NCI-H345 treated with DMSO at 0.1 percent for 48 hours (cell line): ENCODE measurements around the gene CHD5.

ENCODE experiments used
- DNase-seq: peaks from one replicate; lab custom pipeline; 2025; ENCODE audit not compliant: unreplicated experiment; lab: John Stamatoyannopoulos, UW

Gene CHD5

GRCh38 chr1:6157132-6157527 lies 23.0 kb downstream of the CHD5 start:
- DNase-seq, result no peak

- no peak for DNase-seq
Observed at GRCh38 chr1:6154525-6155319, 25.4 kb downstream of the CHD5 start.

- no peak for DNase-seq
Observed at GRCh38 chr1:6152882-6153281, 27.2 kb downstream of the CHD5 start.

- DNase-seq, result no peak
Observed at GRCh38 chr1:6152181-6152580, 27.9 kb downstream of the CHD5 start.

DNA sequence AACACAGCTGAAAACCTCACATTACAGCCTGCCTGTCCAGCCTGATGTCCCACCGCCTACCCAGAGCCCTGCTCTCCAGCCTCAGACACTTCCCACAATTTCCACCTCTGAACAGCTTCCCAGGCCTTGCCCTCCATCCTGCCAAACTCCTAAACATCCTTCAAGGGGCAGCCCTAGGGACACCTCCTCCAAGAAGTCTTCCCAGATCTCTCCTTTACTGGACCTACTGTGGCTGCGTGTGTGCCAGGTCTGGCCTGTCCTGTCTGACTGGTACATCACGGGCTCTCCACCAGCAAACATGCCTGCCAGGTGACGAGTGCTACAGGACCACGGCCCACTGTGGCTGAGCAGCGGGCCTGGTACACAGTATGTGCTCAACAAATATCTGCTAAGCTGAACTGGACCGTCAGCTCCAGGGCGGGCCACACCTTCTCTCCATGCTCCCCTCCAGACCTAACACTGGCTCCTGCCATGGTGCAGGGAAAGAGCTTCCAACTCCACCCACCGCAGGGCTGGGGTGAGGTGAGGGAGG lies 28.8 kb downstream of the CHD5 start:
- DNase-seq, result no peak

GRCh38 chr1:6150006-6150938 lies 29.8 kb downstream of the CHD5 start:
- no peak for DNase-seq

DNA sequence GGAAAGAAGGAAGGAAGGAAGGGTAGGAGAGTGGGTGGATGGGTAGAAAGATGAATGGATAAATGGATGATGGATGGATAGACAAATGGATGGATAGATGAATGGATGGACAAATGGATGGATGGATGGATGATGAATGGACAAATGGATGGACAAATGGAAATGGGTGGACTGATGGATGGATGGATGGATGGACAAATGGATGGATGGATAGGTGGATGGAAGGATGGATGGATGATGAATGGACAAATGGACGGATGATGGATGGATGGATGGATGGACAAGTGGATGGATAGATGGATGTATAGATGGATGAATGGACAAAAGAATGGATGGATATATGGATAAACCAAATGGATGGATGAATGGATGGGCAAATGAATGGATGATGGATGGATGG lies 30.5 kb downstream of the CHD5 start:
- no peak for DNase-seq

GRCh38 chr1:6148497-6149241 lies 31.5 kb downstream of the CHD5 start:
- no peak for DNase-seq

DNA sequence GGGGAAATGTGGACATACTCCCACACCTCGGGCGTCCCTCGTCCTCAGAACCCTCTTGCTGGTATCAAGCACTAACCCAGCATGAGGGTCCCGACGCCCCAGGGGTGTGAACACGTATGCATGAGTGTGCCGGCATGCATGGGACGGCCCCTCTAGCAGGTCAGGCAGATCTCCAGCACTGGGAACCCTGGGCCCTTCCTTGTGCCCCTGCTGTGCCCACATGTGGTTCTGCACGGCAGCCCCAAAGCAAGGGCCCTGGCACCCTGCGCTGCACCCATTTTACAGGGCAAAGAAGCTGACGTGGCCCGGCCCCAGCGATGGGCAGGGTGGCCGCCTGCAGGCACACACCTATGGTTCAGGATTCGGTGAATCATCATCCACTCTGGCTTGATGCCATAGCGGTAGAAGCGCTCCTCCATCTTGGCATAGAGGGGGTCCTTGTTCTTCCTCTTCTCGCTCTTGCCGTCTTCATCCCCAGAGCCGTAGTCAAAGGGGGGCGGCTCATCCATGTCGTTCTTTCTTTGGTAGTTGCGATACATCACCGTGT lies 34.2 kb downstream of the CHD5 start:
- DNase-seq, result no peak

DNA sequence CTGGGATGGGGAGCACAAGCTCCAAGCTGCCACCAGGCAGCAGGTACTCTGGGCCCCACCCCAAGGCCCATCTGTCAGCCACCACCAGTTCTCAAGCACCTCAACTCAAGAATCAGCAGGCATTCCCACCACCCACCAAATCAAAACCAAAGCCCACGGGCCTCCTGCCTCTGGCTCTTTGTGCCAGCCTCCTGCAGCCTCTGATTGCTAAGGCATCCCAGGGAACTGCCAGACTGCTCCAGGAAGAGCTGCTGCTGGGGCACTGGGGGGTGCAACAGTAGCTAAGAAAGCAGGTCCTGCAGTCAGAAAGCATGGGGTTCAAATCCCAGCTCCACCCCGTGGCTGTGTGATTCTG lies 34.7 kb downstream of the CHD5 start:
- DNase-seq, result no peak

DNA sequence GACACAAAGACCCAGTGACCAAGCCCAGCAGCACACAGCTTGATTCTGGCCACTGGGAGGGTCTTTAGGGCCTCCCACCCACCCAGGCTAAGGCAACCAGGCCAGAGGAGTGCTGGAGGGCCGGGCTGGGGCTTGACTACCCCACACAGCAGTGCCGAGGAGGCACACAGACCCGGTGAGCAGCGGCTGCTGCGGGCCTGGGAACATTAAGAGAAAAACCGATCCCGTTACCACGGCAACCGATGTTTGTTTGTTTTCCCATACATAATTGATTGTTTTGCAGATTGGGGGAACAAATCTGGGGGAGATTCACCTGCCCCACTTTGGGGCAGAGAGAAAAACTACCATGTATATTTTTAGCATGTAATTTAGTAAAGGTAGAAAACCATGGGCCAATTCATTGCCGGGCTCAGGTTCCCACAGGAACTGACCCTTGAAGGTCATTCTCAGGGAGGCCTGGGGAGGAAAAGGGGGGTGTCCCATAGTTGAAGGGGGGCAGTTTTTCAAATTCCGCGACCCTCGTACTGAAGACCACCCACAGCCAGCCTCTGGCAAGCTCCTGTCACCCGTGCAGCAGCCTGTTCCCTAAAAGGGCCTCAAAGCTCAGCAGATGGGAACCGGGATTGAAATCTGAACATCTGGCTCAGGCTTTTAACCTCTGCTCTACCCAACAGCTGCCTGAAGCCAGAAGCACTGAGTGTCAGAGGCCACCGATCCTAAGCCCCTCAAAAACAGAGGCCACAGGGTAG lies 35.3 kb downstream of the CHD5 start:
- DNase-seq, result no peak

GRCh38 chr1:6144175-6144574 lies 35.9 kb downstream of the CHD5 start:
- no peak for DNase-seq

GRCh38 chr1:6143395-6143794 lies 36.7 kb downstream of the CHD5 start:
- no peak for DNase-seq

- no peak for DNase-seq
Observed at GRCh38 chr1:6142734-6143133, 37.4 kb downstream of the CHD5 start.

- DNase-seq, result no peak
Observed at GRCh38 chr1:6142036-6142621, 38.0 kb downstream of the CHD5 start.

GRCh38 chr1:6141592-6141991 lies 38.5 kb downstream of the CHD5 start:
- DNase-seq, result no peak

DNA sequence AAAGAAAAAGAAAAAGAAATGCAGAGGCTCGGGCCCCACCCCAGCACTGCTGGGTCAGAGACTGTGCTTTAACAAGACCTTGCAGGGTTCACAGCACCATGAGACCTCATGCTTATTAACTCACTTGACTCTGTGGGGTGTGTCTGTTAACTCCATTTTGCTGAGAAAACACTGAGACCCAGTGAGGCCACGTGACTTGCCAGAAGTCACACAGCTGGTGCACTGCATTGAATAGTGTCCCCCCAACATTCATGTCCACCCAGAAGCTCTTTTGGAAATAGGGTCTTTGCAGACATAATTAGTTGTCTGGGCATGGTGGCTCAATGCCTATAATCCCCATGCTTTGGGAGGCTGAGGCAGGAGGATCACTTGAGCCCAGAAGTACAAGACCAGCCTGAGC lies 39.7 kb downstream of the CHD5 start:
- no peak for DNase-seq

GRCh38 chr1:6137758-6138157 lies 42.4 kb downstream of the CHD5 start:
- no peak for DNase-seq

- no peak for DNase-seq
Observed at GRCh38 chr1:6136516-6137220, 43.5 kb downstream of the CHD5 start.
